BE2C (cell line): ENCODE data around the gene LPCAT3.

Experiments used
- DNase-seq: peaks from one replicate; pipeline ENCODE4 v3.0.0-alpha.2; 2020
- H3K27me3 ChIP-seq: fragments of 250-450 bp; sonication (Bioruptor Pico); 2 replicates; pipeline ENCODE4 v1.5.1; 2020; ENCODE audit warnings: mild to moderate bottlenecking
- H3K36me3 ChIP-seq: fragments of 250-450 bp; sonication (Bioruptor Pico); 2 replicates; pipeline ENCODE4 v1.5.1; 2020; ENCODE audit warnings: mild to moderate bottlenecking
- H3K4me1 ChIP-seq: fragments of 250-450 bp; sonication (Bioruptor Pico); 2 replicates; pipeline ENCODE4 v1.5.1; 2020
- H3K4me3 ChIP-seq: 2 replicates; pipeline ENCODE4 v1.5.1; 2011; ENCODE audit warnings: low read depth, low read length
- H3K9me3 ChIP-seq: fragments of 250-450 bp; sonication (Bioruptor Pico); 2 replicates; pipeline ENCODE4 v1.5.1; 2020
- TF ChIP-seq, protein P1 (sequence below): IDR thresholded peaks from 2 replicates; pipeline ENCODE4 v1.5.1; 2012; ENCODE audit warnings: mild to moderate bottlenecking, low read depth, low read length

The LPCAT3 gene

DNA sequence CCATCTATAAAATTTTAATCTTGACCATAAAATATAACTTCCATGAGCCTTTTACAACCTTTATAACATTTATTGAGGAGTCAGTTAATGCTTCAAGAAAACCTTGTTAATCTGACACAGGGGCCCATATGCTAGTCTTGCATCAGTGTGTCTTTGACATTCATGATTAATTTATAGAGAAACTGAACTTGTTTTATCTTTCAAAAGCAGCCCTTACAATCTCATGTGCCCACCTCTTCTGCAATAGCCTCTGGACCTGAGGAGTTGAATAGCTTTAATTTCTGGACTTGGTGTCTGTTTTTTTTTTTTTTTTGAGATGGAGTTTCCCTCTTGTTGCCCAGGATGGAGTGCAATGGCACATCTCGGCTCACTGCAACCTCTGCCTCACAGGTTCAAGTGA lies 8.6 kb upstream of the LPCAT3 start:
- Histone ChIP-seq H3K9me3 (no peaks in the 10 kb centered on the region), H3K4me3 (no peak overlapping the region), H3K4me1 (no peaks in the 10 kb centered on the region), H3K36me3 (no peaks in the 10 kb centered on the region), H3K27me3 (no peaks in the 10 kb centered on the region)
- TF ChIP-seq, protein P1, sequence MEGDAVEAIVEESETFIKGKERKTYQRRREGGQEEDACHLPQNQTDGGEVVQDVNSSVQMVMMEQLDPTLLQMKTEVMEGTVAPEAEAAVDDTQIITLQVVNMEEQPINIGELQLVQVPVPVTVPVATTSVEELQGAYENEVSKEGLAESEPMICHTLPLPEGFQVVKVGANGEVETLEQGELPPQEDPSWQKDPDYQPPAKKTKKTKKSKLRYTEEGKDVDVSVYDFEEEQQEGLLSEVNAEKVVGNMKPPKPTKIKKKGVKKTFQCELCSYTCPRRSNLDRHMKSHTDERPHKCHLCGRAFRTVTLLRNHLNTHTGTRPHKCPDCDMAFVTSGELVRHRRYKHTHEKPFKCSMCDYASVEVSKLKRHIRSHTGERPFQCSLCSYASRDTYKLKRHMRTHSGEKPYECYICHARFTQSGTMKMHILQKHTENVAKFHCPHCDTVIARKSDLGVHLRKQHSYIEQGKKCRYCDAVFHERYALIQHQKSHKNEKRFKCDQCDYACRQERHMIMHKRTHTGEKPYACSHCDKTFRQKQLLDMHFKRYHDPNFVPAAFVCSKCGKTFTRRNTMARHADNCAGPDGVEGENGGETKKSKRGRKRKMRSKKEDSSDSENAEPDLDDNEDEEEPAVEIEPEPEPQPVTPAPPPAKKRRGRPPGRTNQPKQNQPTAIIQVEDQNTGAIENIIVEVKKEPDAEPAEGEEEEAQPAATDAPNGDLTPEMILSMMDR, result no peak
- DNase-seq, result no peak

- H3K36me3 ChIP-seq, result no peaks in the 10 kb centered on the region
- no peak for DNase-seq
- no peaks in the 10 kb centered on the region for H3K4me1 ChIP-seq
- H3K9me3 ChIP-seq, result no peaks in the 10 kb centered on the region
- TF ChIP-seq, protein P1, result no peak
- H3K27me3 ChIP-seq, result no peaks in the 10 kb centered on the region
- no peak overlapping the region for H3K4me3 ChIP-seq
Measured at GRCh38 chr12:7023114-7023513, 4.8 kb upstream of the LPCAT3 start.

GRCh38 chr12:7021956-7022355 lies 3.7 kb upstream of the LPCAT3 start:
- TF ChIP-seq, protein P1, result no peak

DNA sequence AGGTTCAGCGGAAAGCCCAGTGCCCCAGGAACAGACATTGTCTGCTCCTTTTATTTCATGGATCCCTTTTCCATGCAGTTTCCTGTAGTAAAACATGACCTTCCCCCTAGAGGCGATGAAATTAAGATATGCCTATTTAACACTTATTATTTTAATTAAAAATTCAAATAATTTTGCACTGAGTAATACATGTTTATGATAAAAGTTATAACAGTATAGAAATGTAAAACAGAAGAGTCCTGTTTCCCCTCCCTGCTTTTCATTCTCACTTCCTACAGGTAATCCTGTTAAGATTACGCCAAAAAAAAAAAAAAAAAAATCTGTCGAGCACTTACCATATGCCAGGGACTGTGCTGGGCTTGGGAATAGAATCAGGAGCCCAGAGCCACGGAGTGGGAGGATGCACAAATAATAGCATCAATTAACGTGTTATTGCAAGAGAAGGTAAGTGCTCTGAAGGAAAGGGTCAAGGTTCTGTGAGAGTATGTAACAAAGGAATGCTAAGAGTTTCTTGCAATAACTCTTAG lies 830 bp upstream of the LPCAT3 start:
- TF ChIP-seq, protein P1, result no peak
- peak overlapping the region; percentile 92 for H3K4me3 ChIP-seq
- peaks cover 3% of the 10 kb centered on the region; the same call in 1 of the 2 replicates for H3K4me1 ChIP-seq
- no peak for DNase-seq
- no peaks in the 10 kb centered on the region for H3K9me3 ChIP-seq
- no peaks in the 10 kb centered on the region for H3K27me3 ChIP-seq
- no peaks in the 10 kb centered on the region for H3K36me3 ChIP-seq

More at GRCh38 chr12:7021956-7022355, 3.7 kb upstream of the LPCAT3 start:
- peaks cover 3% of the 10 kb centered on the region; the same call in 1 of the 2 replicates for H3K4me1 ChIP-seq
- DNase-seq, result no peak
- no peaks in the 10 kb centered on the region for H3K9me3 ChIP-seq
- H3K27me3 ChIP-seq, result no peaks in the 10 kb centered on the region
- H3K36me3 ChIP-seq, result no peaks in the 10 kb centered on the region
- no peak overlapping the region for H3K4me3 ChIP-seq

- Histone ChIP-seq H3K9me3 (no peaks in the 10 kb centered on the region), H3K4me3 (peak overlapping the region; percentile 92), H3K27me3 (no peaks in the 10 kb centered on the region), H3K4me1 (peaks cover 3% of the 10 kb centered on the region; the same call in 1 of the 2 replicates), H3K36me3 (0 out of 2 replicates have a peak, but pooled peaks cover 2% of the 10 kb centered on the region)
- DNase-seq, result peak; percentile 85
- TF ChIP-seq, protein P1, result no peak
Measured at GRCh38 chr12:7017870-7018349, 366 bp downstream of the LPCAT3 start.

- H3K36me3 ChIP-seq, result peaks cover 4% of the 10 kb centered on the region; the same call in 1 of the 2 replicates
- no peaks in the 10 kb centered on the region for H3K27me3 ChIP-seq
- H3K9me3 ChIP-seq, result no peaks in the 10 kb centered on the region
- H3K4me1 ChIP-seq, result peaks cover 11% of the 10 kb centered on the region
- TF ChIP-seq, protein P1, result no peak
- DNase-seq, result no peak
- peak overlapping the region; percentile 92 for H3K4me3 ChIP-seq
Measured at GRCh38 chr12:7016958-7017571, 1.2 kb downstream of the LPCAT3 start.
